H1 (cell line): Measurements from ENCODE around the gene EEF1A2. TPM values are rescaled to one million over a fixed set of nuclear protein-coding genes. Genes with fewer than 3 reads are reported as not detected.
A peak's percentile ranks its signal among the peaks of the same experiment; 100 is the strongest.

Source experiments
- CTCF ChIA-PET: fragments of 300-600 bp; sonication (Branson Sonifier 250); formaldehyde crosslinking; loops from one replicate; lab custom pipeline; 2021; ENCODE audit not compliant: partially characterized antibody; lab: Charles Lee
- POLR2A ChIA-PET: fragments of 300-600 bp; sonication (Branson Sonifier 250); formaldehyde crosslinking; loops from one replicate; lab custom pipeline; 2021; ENCODE audit warnings: inconsistent platforms; ENCODE audit not compliant: partially characterized antibody; lab: Charles Lee
- DNase-seq, 2 experiments: peaks; one replicate each; pipeline versions ENCODE4 v3.0.0 to v3.0.0-alpha.2; 2010 to 2022; ENCODE audit warnings: low spot score in 2 of 2, low read depth in 1 of 2, mixed read lengths in 1 of 2
- FAIRE-seq: peaks from 2 replicates; lab custom pipeline; 2011; peaks lifted over from hg19 to GRCh38; lab: Jason Lieb, UNC
- H2AFZ ChIP-seq: 2 replicates; pipeline ENCODE4 v1.8.1; 2012; ENCODE audit warnings: low read length, inconsistent platforms
- H2AK5ac ChIP-seq: 2 replicates; pipeline ENCODE4 v1.6.1; 2013; ENCODE audit warnings: low read depth, low read length
- H2BK120ac ChIP-seq: replicated peaks from 2 replicates; pipeline ENCODE3; 2013; ENCODE audit warnings: low read depth, low read length, inconsistent platforms
- H2BK12ac ChIP-seq: 2 replicates; pipeline ENCODE4 v1.6.1; 2013; ENCODE audit warnings: low read depth, low read length
- H2BK15ac ChIP-seq: 2 replicates; pipeline ENCODE4 v1.6.1; 2013; ENCODE audit warnings: low read length
- H2BK20ac ChIP-seq: 2 replicates; pipeline ENCODE4 v1.6.1; 2013; ENCODE audit warnings: low read length
- H2BK5ac ChIP-seq: 2 replicates; pipeline ENCODE4 v1.6.1; 2013; ENCODE audit warnings: low read depth, low read length
- H3K14ac ChIP-seq: 2 replicates; pipeline ENCODE4 v1.6.1; 2013; ENCODE audit warnings: inconsistent platforms; ENCODE audit not compliant: insufficient read length
- H3K18ac ChIP-seq: 2 replicates; pipeline ENCODE4 v1.6.1; 2013; ENCODE audit warnings: low read length; ENCODE audit errors: extremely low read depth
- H3K23ac ChIP-seq: 2 replicates; pipeline ENCODE4 v1.6.1; 2013; ENCODE audit warnings: inconsistent platforms; ENCODE audit not compliant: insufficient read length
- H3K23me2 ChIP-seq: 2 replicates; pipeline ENCODE4 v1.6.1; 2013; ENCODE audit warnings: low read depth, low read length
- H3K27ac ChIP-seq: 2 replicates; pipeline ENCODE4 v1.6.1; 2011; ENCODE audit warnings: low read depth, low read length, inconsistent platforms
- H3K27me3 ChIP-seq, 4 experiments: replicated peaks in 1 of 4; 1 replicate in 1 of 4; 2 replicates in 3 of 4; pipeline versions ENCODE4 v1.6.1 to v1.8.1; 2011 to 2013; ENCODE audit warnings: low read length in 3 of 4, mild to moderate bottlenecking in 3 of 4, inconsistent platforms in 2 of 4, mixed read lengths in 2 of 4, moderate library complexity in 1 of 4; ENCODE audit not compliant: control insufficient read depth in 3 of 4, insufficient read depth in 3 of 4; ENCODE audit errors: extremely low read depth in 1 of 4
- H3K36me3 ChIP-seq, 4 experiments: 2 replicates each; pipeline versions ENCODE4 v1.6.1 to v1.8.1; 2011 to 2013; ENCODE audit warnings: mild to moderate bottlenecking in 4 of 4, low read length in 3 of 4, moderate library complexity in 2 of 4, control low read depth in 1 of 4, inconsistent platforms in 1 of 4; ENCODE audit not compliant: insufficient read depth in 4 of 4, control insufficient read depth in 2 of 4
- H3K4ac ChIP-seq: replicated peaks from 2 replicates; pipeline ENCODE3; 2013; ENCODE audit warnings: low read length, low read depth, mixed read lengths, inconsistent platforms; ENCODE audit not compliant: insufficient read length
- H3K4me1 ChIP-seq, 4 experiments: replicated peaks in 1 of 4; 1 replicate in 1 of 4; 2 replicates in 3 of 4; pipeline versions ENCODE4 v1.6.1 to v1.8.1; 2011 to 2013; ENCODE audit warnings: low read length in 3 of 4, inconsistent platforms in 2 of 4, mixed read lengths in 1 of 4; ENCODE audit not compliant: insufficient read depth in 4 of 4, control insufficient read depth in 3 of 4
- H3K4me2 ChIP-seq, 2 experiments: 2 replicates each; pipeline versions ENCODE4 v1.6.1 to v1.8.1; 2011 to 2013; ENCODE audit warnings: low read depth in 2 of 2, low read length in 2 of 2, control low read depth in 1 of 2, inconsistent platforms in 1 of 2, mild to moderate bottlenecking in 1 of 2; ENCODE audit not compliant: insufficient read depth in 1 of 2
- H3K4me3 ChIP-seq, 4 experiments: fragments of 200-600, 300-600 bp in 1 of 4; sonication (generic), shearing (Covaris generic), sonication (Bioruptor Twin) in 1 of 4; 2 replicates each; pipeline versions ENCODE4 v1.5.1 to v1.8.1; 2011 to 2016; ENCODE audit warnings: low read length in 4 of 4, low read depth in 3 of 4, control low read depth in 2 of 4, inconsistent platforms in 2 of 4, mild to moderate bottlenecking in 2 of 4, mixed read lengths in 1 of 4, moderate library complexity in 1 of 4; ENCODE audit not compliant: insufficient read depth in 2 of 4; ENCODE audit errors: extremely low read depth in 1 of 4
- H3K56ac ChIP-seq: replicated peaks from 2 replicates; pipeline ENCODE3; 2013; ENCODE audit warnings: low read depth, mild to moderate bottlenecking, mixed read lengths, low read length, inconsistent platforms; ENCODE audit not compliant: insufficient read length
- H3K79me1 ChIP-seq: 2 replicates; pipeline ENCODE4 v1.6.1; 2013; ENCODE audit warnings: low read depth, low read length, control low read depth
- H3K79me2 ChIP-seq, 2 experiments: 2 replicates each; pipeline versions ENCODE4 v1.6.1 to v1.8.1; 2012 to 2013; ENCODE audit warnings: low read length in 2 of 2, mild to moderate bottlenecking in 2 of 2, inconsistent platforms in 1 of 2; ENCODE audit not compliant: insufficient read depth in 2 of 2, control insufficient read depth in 1 of 2
- H3K9ac ChIP-seq, 4 experiments: replicated peaks in 1 of 4; 1 replicate in 1 of 4; 2 replicates in 3 of 4; pipeline versions ENCODE4 v1.6.1 to v1.8.1; 2011 to 2013; ENCODE audit warnings: low read depth in 3 of 4, low read length in 3 of 4, control low read depth in 2 of 4, mild to moderate bottlenecking in 2 of 4, moderate library complexity in 2 of 4, inconsistent platforms in 1 of 4; ENCODE audit errors: extremely low read depth in 1 of 4
- H3K9me3 ChIP-seq, 2 experiments: 2 replicates each; pipeline versions ENCODE4 v1.6.1 to v1.8.1; 2012 to 2013; ENCODE audit warnings: mild to moderate bottlenecking in 2 of 2, moderate library complexity in 2 of 2, control low read depth in 1 of 2, inconsistent platforms in 1 of 2, low read depth in 1 of 2, low read length in 1 of 2, mixed read lengths in 1 of 2; ENCODE audit not compliant: insufficient read depth in 2 of 2
- H4K20me1 ChIP-seq, 2 experiments: replicated peaks in 1 of 2; 2 replicates each; pipeline versions ENCODE3 to v1.8.1; 2011 to 2013; ENCODE audit warnings: inconsistent platforms in 2 of 2, low read length in 2 of 2, mild to moderate bottlenecking in 1 of 2; ENCODE audit not compliant: insufficient read depth in 2 of 2, control insufficient read depth in 1 of 2
- H4K5ac ChIP-seq: 2 replicates; pipeline ENCODE4 v1.6.1; 2013; ENCODE audit warnings: low read length, low read depth, mixed read lengths, inconsistent platforms; ENCODE audit not compliant: insufficient read length
- H4K8ac ChIP-seq: 2 replicates; pipeline ENCODE4 v1.8.0; 2013; ENCODE audit warnings: mild to moderate bottlenecking, moderate library complexity, low read length, inconsistent platforms; ENCODE audit not compliant: insufficient read depth; ENCODE audit errors: extremely low read depth
- H4K91ac ChIP-seq: replicated peaks from 2 replicates; pipeline ENCODE3; 2013; ENCODE audit warnings: low read length, mixed read lengths, inconsistent platforms; ENCODE audit not compliant: insufficient read length
- ASH2L ChIP-seq: fragments of 200-600, 300-600 bp; sonication (generic); IDR thresholded peaks from one replicate; pipeline ENCODE4 v1.7.1; 2017; ENCODE audit warnings: low read length
- BACH1 ChIP-seq: IDR thresholded peaks from 2 replicates; pipeline ENCODE4 v1.6.1; 2012; ENCODE audit warnings: low read length, improper control_type of control experiment
- CHD1 ChIP-seq: IDR thresholded peaks from 2 replicates; pipeline ENCODE4 v1.6.1; 2012; ENCODE audit warnings: low read depth, low read length, improper control_type of control experiment
- GTF2F1 ChIP-seq: IDR thresholded peaks from 2 replicates; pipeline ENCODE4 v1.6.1; 2012; ENCODE audit warnings: low read depth, low read length, improper control_type of control experiment, borderline replicate concordance
- POLR2A ChIP-seq, 2 experiments: IDR thresholded peaks; 1 replicate in 1 of 2; 2 replicates in 1 of 2; pipeline ENCODE4 v1.6.1; 2011; ENCODE audit warnings: low read depth in 2 of 2, low read length in 2 of 2, mild to moderate bottlenecking in 2 of 2; ENCODE audit errors: control extremely low read depth in 1 of 2
- TCF12 ChIP-seq: IDR thresholded peaks from 2 replicates; pipeline ENCODE4 v1.6.1; 2011; ENCODE audit warnings: low read depth, mild to moderate bottlenecking, low read length
- WGBS, 2 experiments: shearing (Covaris generic) in 1 of 2; methylation state at CpG; one replicate each; pipeline versions ENCODE4 v1.1.6 to v1.1.7; 2013 to 2015; ENCODE audit warnings: low lambda C conversion rate in 2 of 2, mixed read lengths in 2 of 2, inconsistent platforms in 1 of 2, low coverage in 1 of 2, missing lambda C conversion rate in 1 of 2; ENCODE audit not compliant: insufficient replicate concordance in 2 of 2, insufficient coverage in 1 of 2, insufficient read length in 1 of 2; ENCODE audit errors: extremely low coverage in 1 of 2, missing lambda C conversion rate in 1 of 2; 5-methylcytosine and 5-hydroxymethylcytosine counted together
- polyA plus RNA-seq, 7 experiments: library from polyadenylated mRNA; depleted of rRNA in 3 of 7; stranded (reverse) in 5 of 7; unstranded in 2 of 7; fragments of >200 nt in 5 of 7; fragments of 200-250 nt in 2 of 7; gene quantifications; 1 replicate in 5 of 7; 2 replicates in 1 of 7; 4 replicates in 1 of 7; pipeline versions ENCODE4 v1.2.1 to v1.2.3, GENCODE V29; 2011 to 2013; ENCODE audit warnings: missing spikeins in 2 of 7, mixed read lengths in 2 of 7
- total RNA-seq: library from RNA; stranded (reverse); fragmentation: NEBNext Ultra II Directional; extraction: Animal tissue kit (Norgen Biotek cat#: 25700); gene quantifications from 2 replicates; pipeline ENCODE4 v1.2.1, GENCODE V29; 2021
- TF ChIP-seq, protein P1 (sequence below): IDR thresholded peaks from 2 replicates; pipeline ENCODE4 v1.6.1; 2012; ENCODE audit warnings: inconsistent platforms

Gene EEF1A2
- total and polyA plus RNA-seq, 2 of the 8 experiments (the other 6 are each of a cell fraction or from before 2014, with no cell fraction given) = 7.4 to 25.8 TPM

GRCh38 chr20:63492518-63492917, 6.4 kb downstream of the EEF1A2 start:
- Histone ChIP-seq H3K9ac (no peak overlapping the region), H3K4ac (no peak overlapping the region), H3K79me1 (no peaks in the 10 kb centered on the region), H2BK12ac (no peak overlapping the region), H3K27me3 (peaks cover 1 to 33% (median 27%) of the 10 kb centered on the region in 4 experiments), H2BK20ac (no peak overlapping the region), H4K8ac (no peak overlapping the region), H4K91ac (no peak overlapping the region), H3K4me3 (no peak overlapping the region), H4K20me1 (peaks cover 0 to 10% of the 10 kb centered on the region in 2 experiments), H3K56ac (peak overlapping the region; percentile 46), H2BK120ac (no peak overlapping the region), H2BK15ac (no peak overlapping the region), H3K23ac (no peak overlapping the region), H3K4me2 (no peak overlapping the region), H2AK5ac (no peak overlapping the region), H3K27ac (no peak overlapping the region), H3K14ac (no peak overlapping the region), H3K36me3 (peaks cover 0 to 8% (median 1%) of the 10 kb centered on the region in 4 experiments; a peak in 5 of 8 replicates), H3K4me1 (peaks cover 0 to 22% (median 12%) of the 10 kb centered on the region in 4 experiments; a peak in 6 of 7 replicates), H3K9me3 (no peaks in the 10 kb centered on the region), H2BK5ac (no peak overlapping the region), H3K23me2 (peaks cover 16% of the 10 kb centered on the region; the same call in 1 of the 2 replicates), H3K79me2 (no peaks in the 10 kb centered on the region)
- ChIA-PET CTCF (interaction anchor here (1.5 kb wide), 1 partner anchor 46 kb away, joined by 5 read pairs; no protein-coding TSS in a partner anchor), POLR2A (no interaction called here)
- no peak for FAIRE-seq
- WGBS, 2 experiments = 78 to 92% methylated on average over 2 of the region's 2 CpGs
- DNase-seq = no peak
- TF ChIP-seq BACH1 = no peak
- TF ChIP-seq, protein P1, sequence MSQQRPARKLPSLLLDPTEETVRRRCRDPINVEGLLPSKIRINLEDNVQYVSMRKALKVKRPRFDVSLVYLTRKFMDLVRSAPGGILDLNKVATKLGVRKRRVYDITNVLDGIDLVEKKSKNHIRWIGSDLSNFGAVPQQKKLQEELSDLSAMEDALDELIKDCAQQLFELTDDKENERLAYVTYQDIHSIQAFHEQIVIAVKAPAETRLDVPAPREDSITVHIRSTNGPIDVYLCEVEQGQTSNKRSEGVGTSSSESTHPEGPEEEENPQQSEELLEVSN = no peak
- TF ChIP-seq ASH2L = no peak
- TF ChIP-seq CHD1 = no peak
- TF ChIP-seq TCF12 = no peak
- no peak for TF ChIP-seq GTF2F1
- no peak for TF ChIP-seq POLR2A (IDR thresholded peaks at IDR 0.05; ENCODE audit: control extremely low read depth in 1 of 2, low read depth in 2 of 2, low read length in 2 of 2)
- TF ChIP-seq, all 59 proteins: peak for 0
- Histone ChIP-seq H2AFZ (no peak overlapping the region), H3K18ac (no peak overlapping the region), H4K5ac (no peak overlapping the region)
